NCI-H2196 (cell line): ENCODE measurements around the gene OLIG3.

Source experiments
- DNase-seq: peaks from one replicate; lab custom pipeline; 2025; ENCODE audit not compliant: unreplicated experiment; lab: John Stamatoyannopoulos, UW

Gene OLIG3

DNA sequence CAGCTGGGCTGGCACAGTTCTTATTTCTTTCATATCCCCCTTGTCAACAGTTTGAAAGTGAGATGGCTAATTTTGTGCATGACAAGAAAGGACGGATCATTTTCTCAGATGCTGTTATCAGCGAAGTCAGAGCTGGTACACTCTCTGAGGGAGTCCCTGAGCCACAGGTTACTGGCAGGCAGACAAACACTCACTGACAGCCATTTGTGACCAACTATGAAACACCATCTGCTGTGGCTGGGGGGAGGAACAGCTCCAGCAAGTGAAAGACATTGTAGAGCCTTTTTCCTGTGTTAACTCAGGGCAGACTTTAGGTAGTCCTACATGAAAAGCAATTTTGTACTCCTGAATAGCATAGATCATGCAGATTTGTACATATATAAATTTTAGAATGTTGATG is 22.2 kb downstream of the OLIG3 start:
- DNase-seq, result no peak

DNA sequence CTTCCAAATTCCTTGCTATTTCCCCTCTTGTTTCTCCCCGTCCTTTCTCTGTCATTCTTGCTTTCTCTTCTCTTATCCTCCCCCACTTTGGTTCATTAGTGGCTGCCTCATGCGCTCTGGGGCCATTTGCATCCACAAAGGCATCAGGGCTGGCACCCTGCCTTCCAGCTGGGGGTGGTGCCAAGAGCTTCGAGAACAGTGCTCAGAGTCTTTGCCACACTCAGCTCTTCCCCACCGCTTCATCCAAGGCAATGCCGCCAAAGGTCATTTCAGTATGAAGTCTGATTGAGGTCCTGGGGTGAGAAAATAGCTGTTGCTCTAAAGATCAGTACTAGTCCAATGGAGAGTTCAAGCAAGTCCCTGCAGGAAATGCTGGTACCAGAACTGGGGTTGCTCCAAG is 22.7 kb downstream of the OLIG3 start:
- DNase-seq, result no peak

DNA sequence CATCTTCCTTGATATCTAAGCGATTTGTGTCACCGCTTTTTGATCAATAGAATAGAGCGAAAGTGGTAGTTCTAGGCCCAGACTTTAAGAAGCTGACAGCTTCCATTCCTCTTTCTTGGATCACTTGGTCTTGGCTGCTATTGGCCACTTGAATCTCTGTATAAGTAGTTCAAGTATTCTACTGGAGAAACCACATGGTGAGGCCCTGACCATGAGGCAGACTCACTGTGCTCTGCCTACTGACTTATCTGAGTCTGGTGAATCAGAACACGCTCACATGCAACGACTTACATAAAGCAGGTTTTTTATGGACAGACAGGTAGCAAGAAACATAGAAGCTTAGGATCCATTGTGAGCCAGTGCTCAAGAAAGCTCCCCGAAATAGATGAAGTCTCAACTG is 27.0 kb downstream of the OLIG3 start:
- DNase-seq, result no peak

DNA sequence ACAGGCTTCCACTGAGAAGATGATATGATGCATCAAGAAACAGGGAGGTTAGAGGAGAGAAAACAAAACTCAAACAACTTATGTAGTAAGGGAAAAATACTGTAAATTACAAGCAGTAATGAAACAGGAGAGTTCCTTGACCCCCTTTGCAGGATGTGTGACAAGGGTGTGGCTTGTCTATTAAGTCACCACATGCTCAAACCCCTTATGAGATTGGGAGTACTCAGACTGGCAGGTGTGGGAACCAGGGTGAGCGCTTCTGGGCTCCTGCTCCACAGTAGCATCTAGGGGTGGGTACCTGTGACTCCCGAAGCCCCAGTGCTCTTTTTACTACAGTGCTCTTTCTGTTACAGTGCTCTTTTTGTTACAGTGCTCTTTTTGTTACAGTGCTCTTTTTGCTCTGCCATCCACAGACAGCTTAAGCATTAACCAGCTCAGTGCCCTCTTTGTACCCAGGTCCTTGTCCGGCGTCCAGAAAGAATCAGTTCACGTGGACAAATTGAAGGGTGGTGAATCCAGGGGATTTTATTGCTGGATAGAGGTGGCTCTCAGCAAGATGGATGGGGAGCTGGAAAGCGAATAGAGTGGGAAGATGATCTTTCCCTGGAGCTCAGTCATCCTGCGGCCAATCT is 28.7 kb downstream of the OLIG3 start:
- no peak for DNase-seq

DNA sequence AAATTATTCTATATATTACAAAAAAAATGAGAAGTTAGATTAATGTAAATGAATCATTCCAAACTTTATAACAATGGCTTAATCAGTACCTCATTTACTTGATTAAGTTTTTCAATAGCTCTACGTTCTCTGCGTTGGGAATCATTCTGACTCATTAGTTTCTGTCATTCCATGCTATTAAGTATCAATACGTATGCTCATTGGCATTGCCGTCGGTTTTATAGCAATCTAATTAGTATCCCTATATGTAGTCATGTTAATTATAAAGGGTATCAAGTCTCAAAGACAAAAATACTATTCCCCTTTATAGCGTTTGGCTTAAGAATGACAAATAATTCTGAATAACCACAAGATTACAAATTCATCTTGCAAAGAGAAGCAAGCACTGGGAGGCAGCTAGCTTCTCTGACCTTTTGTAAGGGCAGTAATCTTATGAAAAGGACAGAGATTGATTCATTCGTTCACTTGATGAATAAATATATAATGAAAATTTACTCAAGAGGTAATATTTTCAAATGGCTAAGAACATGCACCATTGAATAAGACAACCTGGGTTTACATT is 41.8 kb downstream of the OLIG3 start:
- DNase-seq, result no peak

DNA sequence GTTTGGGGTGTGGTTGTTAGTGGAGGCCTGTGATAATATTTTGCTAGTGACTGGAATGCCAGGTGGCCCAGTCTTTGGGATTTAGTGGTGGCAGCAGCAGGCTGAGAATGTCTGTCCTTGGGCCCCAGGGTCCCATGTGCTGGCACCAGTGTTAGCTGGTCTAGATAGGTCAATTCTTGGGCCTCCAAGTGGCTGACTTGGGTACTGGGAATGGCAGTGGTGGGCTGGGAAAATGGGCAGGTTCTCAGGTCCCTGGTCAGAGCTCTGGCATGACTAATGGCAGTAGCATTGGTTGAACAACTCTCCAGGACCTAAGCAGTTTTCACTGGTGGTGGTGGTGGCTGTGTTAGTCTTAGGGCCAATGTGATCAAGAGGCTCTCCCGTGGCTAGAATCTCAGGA is 50.3 kb downstream of the OLIG3 start:
- DNase-seq, result no peak
